Endodermal cell (in vitro differentiated cells): ENCODE measurements around the gene TP53BP1. TPM values are rescaled to one million over a fixed set of nuclear protein-coding genes. Genes with fewer than 3 reads are reported as not detected.

ENCODE experiments used
- DNase-seq: peaks from one replicate; pipeline ENCODE4 v3.0.0-alpha.2; 2017
- H3K27ac ChIP-seq: 2 replicates; pipeline ENCODE4 v1.5.1; 2013; ENCODE audit warnings: mild to moderate bottlenecking, low read depth, low read length, moderate library complexity
- H3K27me3 ChIP-seq: 2 replicates; pipeline ENCODE4 v1.6.1; 2013; ENCODE audit warnings: mild to moderate bottlenecking, low read length, moderate library complexity; ENCODE audit not compliant: insufficient read depth, control insufficient read depth, poor library complexity, severe bottlenecking
- H3K36me3 ChIP-seq: 2 replicates; pipeline ENCODE4 v1.7.0; 2013; ENCODE audit warnings: mild to moderate bottlenecking, low read length, moderate library complexity; ENCODE audit not compliant: control insufficient read depth, insufficient read depth
- H3K4me1 ChIP-seq: one replicate; pipeline ENCODE4 v1.7.0; 2013; ENCODE audit warnings: low read length; ENCODE audit not compliant: control insufficient read depth, insufficient read depth
- H3K4me3 ChIP-seq: 2 replicates; pipeline ENCODE4 v1.5.1; 2013; ENCODE audit warnings: mild to moderate bottlenecking, low read length, moderate library complexity
- H3K9ac ChIP-seq: 2 replicates; pipeline ENCODE4 v1.6.1; 2013; ENCODE audit warnings: mild to moderate bottlenecking, low read length, moderate library complexity; ENCODE audit not compliant: poor library complexity, severe bottlenecking; ENCODE audit errors: extremely low read depth
- H3K9me3 ChIP-seq: 2 replicates; pipeline ENCODE4 v1.6.1; 2013; ENCODE audit warnings: mild to moderate bottlenecking, low read length, moderate library complexity; ENCODE audit not compliant: control insufficient read depth
- H3K27ac Mint-ChIP-seq: 2 replicates; pipeline ENCODE4 v1.8.0; 2020; ENCODE audit warnings: mixed read lengths
- H3K27me3 Mint-ChIP-seq: 2 replicates; pipeline ENCODE4 v1.8.0; 2021; ENCODE audit warnings: mild to moderate bottlenecking, mixed read lengths; ENCODE audit not compliant: insufficient read depth
- H3K36me3 Mint-ChIP-seq: 2 replicates; pipeline ENCODE4 v1.8.0; 2020; ENCODE audit warnings: low read depth, mixed read lengths
- H3K4me1 Mint-ChIP-seq: 2 replicates; pipeline ENCODE4 v1.8.0; 2020; ENCODE audit warnings: mixed read lengths
- H3K4me3 Mint-ChIP-seq: 2 replicates; pipeline ENCODE4 v1.8.0; 2020; ENCODE audit warnings: mild to moderate bottlenecking, moderate library complexity, mixed read lengths
- H3K9me3 Mint-ChIP-seq: 2 replicates; pipeline ENCODE4 v1.8.0; 2020; ENCODE audit warnings: mild to moderate bottlenecking, mixed read lengths
- CTCF ChIP-seq: fragments of 200-600 bp; sonication (generic); conservative IDR thresholded peaks from 2 replicates; pipeline ENCODE4 v1.5.0; 2021; ENCODE audit warnings: antibody characterized with exemption, mild to moderate bottlenecking
- WGBS, 2 experiments: methylation state at CpG; one replicate each; pipeline versions ENCODE4 v1.1.5 to v1.1.7; 2013; ENCODE audit warnings: missing lambda C conversion rate in 2 of 2, mixed read lengths in 1 of 2; ENCODE audit not compliant: insufficient coverage in 1 of 2, insufficient read length in 1 of 2; 5-methylcytosine and 5-hydroxymethylcytosine counted together
- total RNA-seq, 2 donors: library from RNA; stranded (reverse); fragmentation: NEBNext Ultra II Directional in 1 of 2; extraction: Animal tissue kit (Norgen Biotek cat#: 25700) in 1 of 2; gene quantifications; 2 replicates in 1 of 2; 3 replicates in 1 of 2; pipeline ENCODE4 v1.2.1, GENCODE V29; 2021

TP53BP1 gene
- total RNA-seq, 2 donors from 2014 or later, result 85.4 to 114 TPM

GRCh38 chr15:43463998-43464397 is 29.0 kb downstream of the TP53BP1 start:
- no peaks in the 10 kb centered on the region for H3K4me1 ChIP-seq
- peaks cover 70% of the 10 kb centered on the region for H3K36me3 Mint-ChIP-seq
- 84% methylated on average over 1 of the region's 1 CpG; no CpG with 5 or more reads in 1 of the 2 experiments for WGBS, 2 experiments
- H3K4me1 Mint-ChIP-seq, result no peaks in the 10 kb centered on the region
- no peaks in the 10 kb centered on the region for H3K27me3 Mint-ChIP-seq
- H3K36me3 ChIP-seq, result peaks cover 87% of the 10 kb centered on the region
- no peak overlapping the region for H3K27ac ChIP-seq
- H3K27ac Mint-ChIP-seq, result no peak overlapping the region
- H3K4me3 Mint-ChIP-seq, result no peak overlapping the region
- no peaks in the 10 kb centered on the region for H3K9me3 Mint-ChIP-seq
- no peak for TF ChIP-seq CTCF
- no peaks in the 10 kb centered on the region for H3K9me3 ChIP-seq
- H3K27me3 ChIP-seq, result no peaks in the 10 kb centered on the region
- no peak for DNase-seq
- no peak overlapping the region for H3K4me3 ChIP-seq
- no peak overlapping the region for H3K9ac ChIP-seq

GRCh38 chr15:43463507-43463906 is 29.4 kb downstream of the TP53BP1 start:
- no peak overlapping the region for H3K27ac Mint-ChIP-seq
- DNase-seq, result no peak
- Histone ChIP-seq H3K27ac (no peak overlapping the region), H3K9me3 (no peaks in the 10 kb centered on the region), H3K4me1 (no peaks in the 10 kb centered on the region), H3K36me3 (peaks cover 89% of the 10 kb centered on the region), H3K9ac (no peak overlapping the region), H3K27me3 (no peaks in the 10 kb centered on the region), H3K4me3 (no peak overlapping the region)
- no peak overlapping the region for H3K4me3 Mint-ChIP-seq
- no peaks in the 10 kb centered on the region for H3K27me3 Mint-ChIP-seq
- 94 to 100% methylated on average over 1 of the region's 1 CpG for WGBS, 2 experiments
- H3K4me1 Mint-ChIP-seq, result no peaks in the 10 kb centered on the region
- H3K36me3 Mint-ChIP-seq, result peaks cover 71% of the 10 kb centered on the region
- H3K9me3 Mint-ChIP-seq, result no peaks in the 10 kb centered on the region
- TF ChIP-seq CTCF, result no peak

- no peak overlapping the region for H3K27ac Mint-ChIP-seq
- no peak overlapping the region for H3K4me3 ChIP-seq
Measured at GRCh38 chr15:43449981-43450380, 43.0 kb downstream of the TP53BP1 start.

More at GRCh38 chr15:43449981-43450380, 43.0 kb downstream of the TP53BP1 start:
- Histone ChIP-seq H3K36me3 (peaks cover 59% of the 10 kb centered on the region), H3K9ac (no peak overlapping the region), H3K27me3 (no peaks in the 10 kb centered on the region), H3K9me3 (no peaks in the 10 kb centered on the region), H3K4me1 (no peaks in the 10 kb centered on the region), H3K27ac (no peak overlapping the region)
- Mint-ChIP-seq H3K9me3 (no peaks in the 10 kb centered on the region), H3K4me1 (no peaks in the 10 kb centered on the region), H3K4me3 (no peak overlapping the region), H3K27me3 (no peaks in the 10 kb centered on the region), H3K36me3 (peaks cover 61% of the 10 kb centered on the region)
- 94 to 100% methylated on average over 1 of the region's 1 CpG for WGBS, 2 experiments
- TF ChIP-seq CTCF, result no peak
- no peak for DNase-seq
